ENCODE results near the gene OR51S1.
"Not testable (repeated sequence)": the region's sequence is repeated elsewhere in the genome, so short reads cannot be mapped to it uniquely, and the experiment has no call there.

Gene OR51S1

DNA sequence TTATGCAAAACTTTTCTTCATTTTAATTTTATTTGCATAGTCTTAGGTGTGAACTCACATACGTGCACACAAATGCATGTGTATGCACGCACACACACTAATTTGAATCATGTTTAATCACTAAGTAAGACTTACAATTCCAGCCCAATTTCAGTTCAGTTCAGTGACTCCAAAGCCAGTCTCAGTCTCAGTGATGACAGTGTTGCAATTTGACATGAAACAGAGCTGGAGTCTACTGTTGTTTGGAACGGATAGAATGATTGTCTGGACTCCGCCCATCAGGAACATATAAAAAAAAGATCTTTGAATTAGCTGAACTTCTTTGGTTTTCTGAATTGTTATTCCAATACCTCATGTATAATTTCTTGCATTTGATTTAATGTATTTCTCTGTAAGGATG, 14.9 kb upstream of the OR51S1 start:
- H3F3A ChIP-seq (ENCODE audit: control insufficient read depth, insufficient read depth) = no peaks in the 10 kb centered on the region
- H3K79me2 ChIP-seq (ENCODE audit: control insufficient read depth, low read length) = no peaks in the 10 kb centered on the region
- H3K9me3 ChIP-seq (ENCODE audit: control insufficient read depth, insufficient read depth, low read length) = no peaks in the 10 kb centered on the region
- H3K4me1 ChIP-seq (ENCODE audit: control insufficient read depth, low read length) = no peaks in the 10 kb centered on the region
- no peaks in the 10 kb centered on the region for H4K20me1 ChIP-seq (ENCODE audit: control insufficient read depth, insufficient read depth, low read depth, low read length)
- no peaks in the 10 kb centered on the region for H3K27me3 ChIP-seq (ENCODE audit: control insufficient read depth, low read length)
- H3K36me3 ChIP-seq (ENCODE audit: control insufficient read depth, low read length) = no peaks in the 10 kb centered on the region
- H3K4me2 ChIP-seq (ENCODE audit: low read length) = no peak overlapping the region
- no peak for TF ChIP-seq EZH2phosphoT487 (IDR thresholded peaks at IDR 0.05; ENCODE audit: borderline replicate concordance, low read length)
- TF ChIP-seq CTCF (IDR thresholded peaks at IDR 0.05; ENCODE audit: low read depth, low read length, poor library complexity, severe bottlenecking) = no peak
- no peak overlapping the region for H3K4me3 ChIP-seq (ENCODE audit: low read length)
- no peak overlapping the region for H3K27ac ChIP-seq (ENCODE audit: low read depth, low read length)
- H3K9me2 ChIP-seq (replicated peaks; ENCODE audit: control insufficient read depth, low read length) = no peaks in the 10 kb centered on the region

DNA sequence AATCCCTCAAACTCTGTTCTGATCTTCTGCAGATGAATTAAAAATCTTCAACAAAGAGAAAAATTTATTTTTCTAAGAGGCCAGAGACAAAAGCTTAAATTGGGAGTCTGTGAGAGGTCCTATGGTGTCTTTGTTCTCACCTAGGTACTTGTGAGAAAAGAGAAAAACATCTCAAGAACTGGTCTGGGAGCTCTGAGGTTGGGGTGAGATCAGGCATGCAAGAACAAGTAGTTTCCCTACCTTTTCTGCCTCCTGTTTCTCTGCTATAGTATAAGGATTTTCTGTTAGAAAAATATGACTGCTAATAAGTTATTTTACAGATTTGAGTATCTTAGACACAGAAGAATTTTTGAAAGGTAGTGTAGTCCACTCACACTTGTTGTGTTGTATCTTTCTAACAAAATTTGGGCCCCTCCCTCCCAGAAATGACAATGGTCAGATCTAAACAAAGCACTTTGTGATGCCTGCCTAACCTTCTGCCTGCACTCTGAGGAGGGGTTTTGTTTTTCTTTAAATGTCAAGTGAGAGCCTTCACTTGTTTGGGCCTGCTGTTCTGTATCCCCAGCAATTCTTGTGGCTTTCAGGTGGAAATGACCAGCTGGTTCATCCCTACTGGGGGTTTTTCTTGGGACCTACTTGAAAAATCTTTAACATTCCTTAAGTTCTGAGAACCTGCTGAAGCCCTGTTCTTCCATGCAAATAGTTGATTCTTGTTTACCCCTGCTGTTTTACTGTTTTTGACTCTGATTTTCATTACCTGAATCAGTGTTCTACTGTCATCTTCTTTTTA, 13.6 kb upstream of the OR51S1 start:
- Histone ChIP-seq H3K4me3 (ENCODE audit: low read length) (no peak overlapping the region), H3K9me2 (replicated peaks; ENCODE audit: control insufficient read depth, low read length) (no peaks in the 10 kb centered on the region), H3K4me1 (ENCODE audit: control insufficient read depth, low read length) (no peaks in the 10 kb centered on the region), H3K36me3 (ENCODE audit: control insufficient read depth, low read length) (no peaks in the 10 kb centered on the region), H4K20me1 (ENCODE audit: control insufficient read depth, insufficient read depth, low read depth, low read length) (no peaks in the 10 kb centered on the region), H3K27me3 (ENCODE audit: control insufficient read depth, low read length) (no peaks in the 10 kb centered on the region), H3K79me2 (ENCODE audit: control insufficient read depth, low read length) (no peaks in the 10 kb centered on the region), H3K4me2 (ENCODE audit: low read length) (no peak overlapping the region), H3K27ac (ENCODE audit: low read depth, low read length) (no peak overlapping the region), H3F3A (ENCODE audit: control insufficient read depth, insufficient read depth) (no peaks in the 10 kb centered on the region), H3K9me3 (ENCODE audit: control insufficient read depth, insufficient read depth, low read length) (no peaks in the 10 kb centered on the region)
- TF ChIP-seq EZH2phosphoT487 (IDR thresholded peaks at IDR 0.05; ENCODE audit: borderline replicate concordance, low read length) (no peak), CTCF (IDR thresholded peaks at IDR 0.05; ENCODE audit: low read depth, low read length, poor library complexity, severe bottlenecking) (no peak)

- not testable (repeated sequence) for H3K27me3 ChIP-seq (ENCODE audit: control insufficient read depth, low read length)
Measured at GRCh38 chr11:4854286-4854685, 5.3 kb upstream of the OR51S1 start.

DNA sequence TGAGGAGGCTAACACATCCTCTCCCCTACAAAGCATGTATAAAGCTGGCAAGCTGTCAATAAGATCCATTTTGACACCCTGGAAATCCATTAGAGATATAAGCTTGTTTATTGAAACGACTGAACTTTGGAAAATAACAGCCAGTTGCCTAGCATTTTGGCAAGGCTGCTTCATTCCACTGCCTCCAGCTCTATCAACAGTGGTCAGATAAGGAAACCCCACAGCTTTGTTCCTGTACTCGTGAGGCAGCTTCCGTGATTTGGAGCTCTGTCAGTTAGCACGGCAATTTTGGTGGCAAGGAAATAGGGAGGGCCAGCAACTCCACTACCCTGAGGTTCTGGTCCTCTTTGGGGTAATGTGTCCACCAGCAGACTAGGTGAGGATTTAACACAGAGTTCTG, 2.0 kb upstream of the OR51S1 start:
- Histone ChIP-seq H3K4me1 (ENCODE audit: control insufficient read depth, low read length) (no peaks in the 10 kb centered on the region), H3F3A (ENCODE audit: control insufficient read depth, insufficient read depth) (no peaks in the 10 kb centered on the region), H3K9me3 (ENCODE audit: control insufficient read depth, insufficient read depth, low read length) (no peaks in the 10 kb centered on the region), H3K27ac (ENCODE audit: low read depth, low read length) (no peak overlapping the region), H3K9me2 (replicated peaks; ENCODE audit: control insufficient read depth, low read length) (no peaks in the 10 kb centered on the region), H3K79me2 (ENCODE audit: control insufficient read depth, low read length) (no peaks in the 10 kb centered on the region), H3K36me3 (ENCODE audit: control insufficient read depth, low read length) (no peaks in the 10 kb centered on the region), H3K4me2 (ENCODE audit: low read length) (no peak overlapping the region), H4K20me1 (ENCODE audit: control insufficient read depth, insufficient read depth, low read depth, low read length) (no peaks in the 10 kb centered on the region), H3K27me3 (ENCODE audit: control insufficient read depth, low read length) (no peaks in the 10 kb centered on the region), H3K4me3 (ENCODE audit: low read length) (no peak overlapping the region)
- TF ChIP-seq CTCF (IDR thresholded peaks at IDR 0.05; ENCODE audit: low read depth, low read length, poor library complexity, severe bottlenecking) = no peak
- no peak for TF ChIP-seq EZH2phosphoT487 (IDR thresholded peaks at IDR 0.05; ENCODE audit: borderline replicate concordance, low read length)

More at GRCh38 chr11:4854286-4854685, 5.3 kb upstream of the OR51S1 start:
- not testable (repeated sequence) for H3K36me3 ChIP-seq (ENCODE audit: control insufficient read depth, low read length); H3K4me2 ChIP-seq (ENCODE audit: low read length); H3K79me2 ChIP-seq (ENCODE audit: control insufficient read depth, low read length); H3K27ac ChIP-seq (ENCODE audit: low read depth, low read length); H3K9me2 ChIP-seq (replicated peaks; ENCODE audit: control insufficient read depth, low read length); H3K9me3 ChIP-seq (ENCODE audit: control insufficient read depth, insufficient read depth, low read length); H3K4me3 ChIP-seq (ENCODE audit: low read length); H3F3A ChIP-seq (ENCODE audit: control insufficient read depth, insufficient read depth); H3K4me1 ChIP-seq (ENCODE audit: control insufficient read depth, low read length); H4K20me1 ChIP-seq (ENCODE audit: control insufficient read depth, insufficient read depth, low read depth, low read length)

Measured in DOHH2 (cell line).